GM19468 (cell line): ENCODE results near the gene HACD4.

Experiments used
- ATAC-seq: cut with Tn5 transposase; IDR thresholded peaks from one replicate; pipeline ENCODE4 v1.9.1; 2021; ENCODE audit warnings: mild to moderate bottlenecking, moderate library complexity, moderate number of reproducible peaks; ENCODE audit not compliant: unreplicated experiment; ENCODE audit errors: extremely low read depth

Gene HACD4

DNA sequence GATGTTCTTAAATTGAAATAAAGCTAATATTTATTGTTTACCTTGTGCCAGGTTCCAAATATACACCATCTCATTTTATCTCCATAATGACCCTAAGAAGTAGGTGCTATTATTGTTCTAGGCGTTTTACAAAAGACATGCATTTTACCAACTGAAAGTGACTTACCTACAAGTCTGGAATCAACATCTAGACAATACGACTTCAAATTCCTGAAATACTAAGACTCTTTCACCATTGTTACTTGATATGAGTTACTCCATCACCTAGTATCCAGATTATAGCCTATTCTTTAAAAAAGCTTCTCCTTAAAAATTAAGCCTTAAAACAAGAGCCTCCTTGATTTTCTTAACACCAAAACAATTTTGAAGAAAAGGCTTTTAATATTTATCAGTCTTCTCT is 13.3 kb downstream of the HACD4 start:
- no peak for ATAC-seq

DNA sequence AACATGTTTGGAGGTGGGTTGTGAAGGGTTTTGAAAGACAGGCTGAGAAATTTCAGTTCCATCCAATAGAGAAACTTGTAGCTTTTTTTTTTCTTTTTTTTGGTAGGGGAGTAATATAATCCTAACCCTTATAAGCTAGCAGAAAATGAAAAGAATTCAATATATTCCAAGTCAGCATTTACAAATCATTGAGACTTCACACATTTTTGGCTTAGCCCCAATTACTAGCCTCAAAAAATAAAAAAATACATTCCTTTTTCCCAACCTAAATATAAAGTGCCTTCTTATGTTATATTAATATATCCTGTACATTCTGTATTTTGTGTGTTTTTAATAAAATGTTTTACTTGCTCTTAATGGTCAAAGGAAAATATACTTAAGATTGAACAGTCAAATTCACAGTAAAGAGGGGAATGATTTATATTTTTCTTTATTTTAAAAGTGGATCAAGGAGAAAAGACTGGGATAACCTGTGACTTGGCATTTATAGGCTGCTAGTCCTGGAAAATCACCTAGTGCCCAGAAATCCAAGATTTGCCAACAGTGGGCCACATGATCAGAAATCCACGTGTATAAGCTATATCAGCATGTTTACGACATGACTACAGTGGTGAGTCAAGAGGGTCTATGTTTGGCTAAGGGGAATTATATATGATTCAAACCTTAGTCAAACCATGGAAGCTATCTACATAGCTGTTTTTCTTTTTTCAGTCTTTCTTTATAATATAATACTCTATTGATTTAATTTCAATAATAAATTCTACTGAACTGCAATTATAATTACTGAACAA is 14.5 kb downstream of the HACD4 start:
- ATAC-seq = no peak

DNA sequence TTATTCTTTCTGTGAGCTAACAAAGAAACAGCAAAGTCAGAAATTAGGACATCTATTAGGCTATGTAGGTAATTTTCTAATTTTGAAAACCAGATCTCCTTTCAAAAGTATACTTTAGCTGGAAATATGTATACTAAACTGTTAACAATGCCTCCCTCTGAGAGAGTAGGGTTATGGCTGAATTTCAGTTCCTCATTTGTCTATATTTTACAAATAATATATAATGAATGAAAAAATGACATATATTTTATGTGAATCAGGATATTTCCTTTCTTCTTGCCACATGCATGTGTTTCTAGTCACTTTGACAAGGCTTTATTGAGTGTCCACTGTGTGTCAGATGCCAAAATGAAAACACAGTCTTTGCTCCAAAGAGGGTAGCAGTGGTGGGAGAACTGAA is 15.4 kb downstream of the HACD4 start:
- no peak for ATAC-seq

DNA sequence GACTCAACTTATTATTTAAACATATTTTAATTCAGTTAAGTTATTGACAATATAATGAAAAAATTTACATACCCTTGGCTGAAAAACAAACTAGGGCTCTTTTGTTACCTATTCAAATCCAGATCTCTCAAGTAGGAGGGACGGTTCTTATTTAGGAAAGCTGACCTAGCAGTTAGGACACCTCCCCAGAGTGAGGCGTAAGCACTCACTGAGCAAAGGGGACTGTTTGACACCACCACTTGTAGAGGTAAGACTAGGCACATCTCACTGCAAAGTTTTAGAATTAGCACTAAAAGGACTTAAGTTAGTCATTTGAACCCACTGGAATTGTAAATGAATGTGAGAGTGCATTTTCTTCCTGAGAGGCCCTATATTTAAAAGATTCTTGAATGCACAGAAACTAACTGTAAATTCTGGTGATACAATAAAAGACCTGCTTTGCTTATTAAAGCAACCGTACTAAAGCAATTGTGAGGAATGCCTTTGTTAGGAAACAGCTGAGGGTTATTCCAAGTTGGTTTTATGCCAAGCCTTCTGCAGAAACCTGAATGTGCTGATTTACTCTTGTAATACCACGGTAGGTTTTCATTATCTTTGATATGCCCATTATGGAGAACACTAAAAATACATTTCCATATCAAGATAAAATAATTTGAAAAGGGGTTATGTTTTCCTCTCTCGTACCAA is 16.2 kb downstream of the HACD4 start:
- no peak for ATAC-seq

DNA sequence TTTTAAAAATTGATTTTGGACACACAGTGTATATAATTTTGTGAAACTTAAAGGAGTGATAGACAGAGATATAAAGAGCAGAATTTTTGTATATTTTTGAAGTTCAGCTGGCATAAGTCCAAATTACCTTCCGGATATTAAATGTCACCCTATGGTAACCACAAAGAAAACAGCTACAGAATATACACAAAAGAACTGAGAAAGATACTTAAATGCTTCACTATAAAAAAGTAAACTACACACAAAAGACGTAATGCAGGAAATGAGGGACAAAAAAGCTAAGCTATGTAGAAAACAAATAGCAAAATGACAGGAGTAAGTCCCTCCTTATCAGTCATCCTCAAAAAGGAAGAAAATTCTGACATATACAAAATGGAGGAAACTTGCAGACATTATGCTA is 29.4 kb downstream of the HACD4 start:
- no peak for ATAC-seq

DNA sequence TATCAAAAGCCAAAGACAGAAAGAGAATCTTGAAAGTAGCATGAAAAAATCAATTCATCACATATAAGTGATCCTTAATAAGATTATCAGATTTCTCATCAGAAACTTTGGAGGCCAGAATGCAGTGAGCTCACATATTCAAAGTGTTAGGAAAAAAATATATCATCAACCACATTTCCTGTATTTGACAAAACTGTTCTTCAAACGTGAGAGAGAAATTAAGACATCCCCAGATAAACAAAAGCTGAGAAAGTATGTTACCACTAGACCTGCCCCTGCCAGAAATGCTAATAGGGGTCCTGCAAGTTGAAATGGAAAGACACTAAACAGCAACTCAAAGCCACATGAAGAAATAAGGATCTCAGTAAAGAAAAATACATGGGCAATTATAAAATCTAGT is 29.9 kb downstream of the HACD4 start:
- ATAC-seq = no peak

DNA sequence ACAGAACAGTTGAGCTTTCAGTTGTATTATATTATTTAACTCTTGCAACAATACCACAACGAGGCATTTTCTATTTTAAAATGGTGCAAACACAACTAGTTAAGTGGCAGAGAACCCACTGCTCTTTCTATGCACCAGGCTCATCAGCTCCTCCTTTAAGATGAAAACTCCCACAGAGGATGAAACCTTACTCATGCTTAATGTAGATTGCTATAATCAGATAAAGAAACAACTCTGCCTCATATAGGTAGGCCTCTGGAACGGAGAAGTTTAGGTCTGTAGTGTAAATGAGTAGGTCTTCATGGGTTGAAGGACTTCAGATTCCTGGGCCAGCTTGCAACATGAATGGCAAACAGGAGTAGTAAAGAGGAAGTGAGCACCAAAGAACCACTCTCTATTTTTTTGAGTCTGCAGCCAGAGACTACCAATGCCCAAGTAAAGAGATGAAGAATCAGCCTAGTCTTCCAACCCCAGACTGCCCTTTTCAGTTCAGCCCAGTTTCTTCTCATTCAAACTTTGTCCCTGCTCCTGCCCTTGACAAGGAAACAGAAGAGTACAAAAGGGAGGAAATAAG is 33.9 kb downstream of the HACD4 start:
- peak; percentile 81 for ATAC-seq

DNA sequence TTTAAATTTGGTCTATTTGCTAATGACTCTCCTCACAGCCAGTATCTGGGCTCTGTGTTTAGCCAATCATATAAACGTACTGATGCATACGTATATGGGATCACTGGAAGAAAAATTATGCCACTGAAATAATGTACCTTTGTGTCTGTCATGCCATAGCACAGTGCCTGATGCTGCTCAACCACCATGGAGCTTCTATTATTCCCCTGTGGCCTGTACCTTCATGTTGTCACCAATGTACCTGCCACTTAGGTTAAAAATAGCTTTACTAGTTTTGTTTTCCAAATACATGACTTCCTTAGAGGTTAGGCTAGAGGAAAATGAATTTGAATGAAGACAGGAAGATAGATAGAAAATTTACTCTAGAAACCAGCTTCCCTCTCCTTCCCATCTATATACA is 34.6 kb downstream of the HACD4 start:
- no peak for ATAC-seq

DNA sequence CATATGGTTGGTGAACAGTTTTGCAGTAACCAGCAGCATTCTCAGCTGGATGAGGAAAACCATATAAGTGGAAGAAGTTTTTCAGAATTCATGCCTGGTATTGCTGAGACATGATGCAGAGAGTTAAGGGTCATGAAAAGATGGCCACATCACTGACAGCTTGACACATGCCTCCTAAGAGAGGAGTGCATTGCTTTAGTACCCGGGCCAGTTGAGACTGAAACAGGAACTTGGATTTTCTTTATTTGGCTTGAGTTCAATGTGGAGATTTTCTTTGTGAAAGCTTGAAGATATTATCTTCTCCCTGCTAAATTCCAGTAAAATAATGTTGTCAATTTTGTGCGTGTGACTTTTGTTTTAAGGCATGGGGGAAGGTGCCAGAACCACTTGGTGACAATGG is 35.8 kb downstream of the HACD4 start:
- ATAC-seq = no peak

DNA sequence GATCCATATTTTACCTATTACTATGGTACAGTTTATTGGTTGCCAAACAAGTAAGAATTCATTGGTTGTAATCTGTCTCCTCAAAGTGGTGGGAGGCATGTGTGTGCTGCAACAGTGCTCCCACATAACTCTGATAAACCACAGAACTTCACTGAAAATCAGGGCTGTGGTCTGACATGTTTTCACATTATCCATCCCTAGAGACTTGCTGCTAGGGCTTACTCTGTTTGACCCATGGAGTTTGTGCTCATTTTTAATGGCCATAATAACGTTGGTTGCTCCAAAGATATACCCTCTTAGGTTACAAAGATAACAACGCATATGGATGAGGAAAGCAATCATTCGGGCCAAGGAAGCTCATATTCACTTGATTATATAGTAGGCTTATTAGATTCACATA is 37.0 kb downstream of the HACD4 start:
- no peak for ATAC-seq

DNA sequence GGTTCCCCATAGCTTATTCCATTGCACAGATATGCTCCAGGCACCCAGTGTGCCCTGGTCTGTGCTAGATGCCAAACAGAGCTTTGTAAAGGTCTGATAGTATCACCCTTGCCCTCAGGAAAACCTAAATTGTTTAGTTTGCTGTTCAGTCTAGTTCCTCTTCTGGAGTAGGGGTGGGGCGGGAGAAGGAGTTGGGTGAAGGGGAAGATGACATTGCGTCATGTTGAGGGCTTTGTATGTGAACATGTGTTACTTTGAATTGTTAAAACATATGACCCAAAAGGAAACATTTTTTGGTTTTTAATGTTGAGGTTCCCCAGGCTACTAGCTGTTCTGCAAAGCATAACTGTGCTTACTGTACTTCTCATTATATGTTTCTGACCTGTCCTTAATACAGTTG is 40.6 kb downstream of the HACD4 start:
- ATAC-seq = no peak

DNA sequence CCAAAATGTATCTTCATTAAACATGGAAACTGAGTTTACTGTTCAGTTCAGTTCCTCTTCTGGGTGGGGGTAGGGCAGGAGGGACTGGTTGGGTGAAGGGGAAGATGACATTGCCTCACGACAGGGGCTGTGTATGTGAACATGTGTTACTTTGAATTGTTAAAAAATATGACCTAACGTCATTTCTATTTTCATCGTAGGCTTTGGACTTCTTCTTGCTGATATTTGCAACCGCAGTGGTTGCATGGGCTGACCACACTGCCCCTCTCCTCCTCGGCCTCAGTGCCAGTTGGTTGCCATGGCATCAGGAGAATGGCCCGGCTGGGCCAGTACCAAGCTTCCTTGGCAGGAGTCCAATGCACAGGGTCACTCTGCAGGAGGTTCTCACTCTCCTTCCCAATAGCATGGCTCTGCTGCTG is 41.5 kb downstream of the HACD4 start:
- no peak for ATAC-seq

DNA sequence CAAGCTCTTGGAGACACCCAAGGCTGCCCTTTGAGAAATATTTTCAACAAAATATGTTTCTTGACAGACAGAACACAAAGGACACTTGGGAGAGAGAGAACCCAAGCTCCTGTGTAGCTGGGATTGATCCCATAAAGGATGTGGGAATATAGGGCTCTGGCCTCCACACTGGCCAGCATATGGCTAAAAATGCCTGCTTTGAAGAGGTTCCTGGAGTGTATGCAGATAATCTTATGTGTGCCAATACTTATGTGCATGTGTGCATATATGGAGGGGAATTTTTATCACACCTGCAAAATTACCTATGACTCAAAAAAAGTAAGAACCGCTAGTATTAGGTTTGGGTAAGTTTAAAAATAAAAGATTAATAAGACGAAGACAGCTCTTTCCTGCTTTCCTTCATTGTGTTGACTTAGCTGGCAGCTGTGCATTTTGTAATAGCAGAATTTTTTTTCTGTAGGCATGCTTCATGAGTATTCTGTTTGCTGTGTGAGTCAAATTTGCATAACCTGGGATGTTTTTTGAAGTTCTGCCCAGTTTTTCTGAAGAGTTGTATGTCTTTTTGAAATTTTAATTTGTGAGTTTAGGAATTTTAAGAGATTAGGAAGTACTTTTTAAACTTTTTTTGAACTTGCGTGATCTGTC is 42.6 kb downstream of the HACD4 start:
- no peak for ATAC-seq

DNA sequence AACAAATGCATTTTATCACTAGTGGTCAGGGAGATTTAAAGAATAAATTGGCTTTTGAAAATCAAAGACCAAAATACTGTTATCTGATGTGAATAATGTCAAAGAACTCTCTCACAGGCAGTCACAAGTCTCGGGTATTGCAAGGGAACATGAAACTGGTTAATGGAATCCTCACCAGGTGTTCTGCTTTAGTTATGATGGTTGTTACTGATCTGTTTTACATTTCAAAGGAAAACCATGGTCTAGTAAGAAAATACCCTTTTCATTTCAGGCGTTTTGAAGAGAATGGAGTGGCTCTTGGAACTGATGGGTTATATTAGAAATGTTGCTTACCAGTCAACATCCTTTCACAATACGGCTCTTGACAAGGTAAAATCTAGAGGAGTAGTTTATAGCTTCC is 43.4 kb downstream of the HACD4 start:
- ATAC-seq = no peak

DNA sequence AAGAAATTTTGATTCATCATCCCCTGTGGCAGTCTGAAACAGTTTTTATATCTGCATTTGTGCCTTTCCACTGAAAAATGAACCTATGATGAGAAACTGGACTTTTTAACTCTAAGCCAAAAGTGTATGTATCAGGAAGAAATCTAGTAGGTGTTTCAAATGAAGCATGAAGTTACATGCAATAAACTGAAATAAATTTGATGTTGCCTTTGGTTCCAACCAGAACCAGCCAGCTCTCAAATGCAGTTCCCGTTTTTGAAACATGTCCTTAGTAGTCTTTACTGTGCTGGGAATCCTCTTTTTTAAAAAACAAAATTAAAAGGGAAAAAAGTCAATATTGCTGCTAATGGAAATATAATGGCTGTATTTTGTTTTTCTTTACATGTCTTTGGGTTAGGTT is 43.9 kb downstream of the HACD4 start:
- ATAC-seq = no peak

DNA sequence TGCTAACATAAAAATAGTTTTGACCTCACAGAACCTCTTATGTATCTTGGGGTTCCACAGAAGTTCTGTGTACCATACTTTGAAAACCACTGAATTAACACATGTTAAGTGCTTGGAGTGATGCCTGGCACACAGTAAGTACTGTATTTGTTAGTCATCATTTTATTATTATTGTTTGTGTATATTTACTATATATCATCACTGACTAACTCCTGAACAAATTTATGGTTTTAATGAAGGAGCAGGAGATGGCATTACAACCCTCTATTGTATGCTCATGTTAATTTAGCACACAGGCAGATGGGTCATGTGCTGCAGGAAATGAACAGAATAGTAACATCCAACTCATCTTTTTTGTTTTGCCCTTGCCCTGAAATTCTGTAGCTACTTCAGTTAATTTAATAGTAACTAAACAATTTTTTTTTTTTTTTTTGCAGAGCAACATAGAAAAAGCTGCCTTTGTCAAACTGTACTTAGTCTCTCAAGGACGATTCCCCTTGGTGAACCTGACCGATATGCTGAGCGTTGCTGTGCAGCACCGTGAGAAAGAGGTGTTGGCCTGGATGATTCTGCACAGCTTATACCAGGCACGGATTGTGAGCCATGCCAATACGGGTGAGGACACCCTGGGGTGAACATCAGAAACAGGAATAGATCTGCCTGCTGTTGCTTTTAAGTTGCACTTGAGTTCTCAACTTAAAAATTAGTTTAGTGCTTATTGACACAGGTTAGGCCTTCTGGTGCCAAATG is 45.4 kb downstream of the HACD4 start:
- no peak for ATAC-seq

DNA sequence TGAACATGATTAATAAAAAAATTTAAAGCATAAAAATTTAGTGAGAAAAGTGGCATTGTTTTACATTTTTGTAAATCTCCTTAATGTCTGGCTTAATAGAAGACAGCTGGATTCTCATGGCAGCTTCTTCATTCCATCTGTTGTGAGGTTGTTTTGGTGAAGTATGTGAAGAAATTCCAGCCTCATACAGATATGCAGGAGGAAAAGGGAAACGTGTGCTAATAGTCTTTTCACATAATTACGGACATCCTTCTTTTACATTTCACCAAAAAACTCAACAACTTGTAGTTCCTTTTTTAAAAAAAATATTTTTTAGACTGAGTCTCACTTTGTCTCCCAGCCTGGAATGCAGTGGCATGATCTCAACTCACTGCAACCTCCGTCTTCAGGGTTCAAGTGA is 46.9 kb downstream of the HACD4 start:
- no peak for ATAC-seq

DNA sequence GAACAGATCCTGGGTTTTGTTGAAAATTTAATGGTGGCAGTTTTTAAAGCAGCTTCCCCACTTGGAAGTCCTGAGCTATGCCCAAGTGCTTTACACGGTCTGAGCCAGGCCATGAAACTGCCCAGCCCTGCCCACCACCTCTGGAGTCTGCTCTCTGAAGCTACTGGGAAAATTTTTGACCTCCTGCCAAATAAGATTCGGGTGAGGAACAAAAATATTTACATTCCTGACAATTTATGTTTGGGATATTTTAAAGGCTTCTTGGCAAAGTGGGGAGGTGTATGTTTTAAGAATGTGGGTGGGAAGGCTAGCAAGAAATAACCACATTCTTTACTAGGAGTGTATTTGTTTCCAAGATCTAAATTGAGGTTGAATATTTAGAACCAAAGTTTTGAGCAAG is 50.0 kb downstream of the HACD4 start:
- ATAC-seq = no peak

DNA sequence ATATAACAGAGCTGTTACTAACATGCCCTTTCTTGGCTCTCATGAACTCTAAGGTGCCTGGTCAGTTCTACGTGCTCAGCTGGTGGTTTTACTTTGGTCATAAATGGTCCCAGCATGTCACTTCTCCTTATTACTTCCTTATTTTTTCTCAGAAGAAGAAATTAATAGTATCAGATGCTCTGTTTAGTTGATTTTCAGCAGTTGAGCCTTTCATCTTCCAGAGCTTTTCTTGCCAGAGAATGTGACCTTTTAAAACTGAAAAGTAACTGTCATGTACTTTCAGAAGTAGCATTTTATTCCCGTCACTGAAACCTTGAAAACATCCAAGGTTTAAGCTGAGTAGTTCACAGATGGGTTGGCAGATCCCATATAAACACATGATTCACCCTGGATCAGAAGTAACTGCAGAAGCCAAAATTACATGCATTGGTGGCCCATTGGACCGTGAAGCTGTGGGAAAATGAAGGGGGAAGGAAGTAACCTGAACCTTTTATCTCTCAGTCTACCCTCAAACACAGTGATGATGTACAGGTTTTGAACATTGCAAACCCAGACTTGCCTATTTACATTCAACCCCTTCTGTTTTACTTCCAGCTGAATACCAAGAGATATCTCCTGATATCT is 50.5 kb downstream of the HACD4 start:
- peak; percentile 25 for ATAC-seq

DNA sequence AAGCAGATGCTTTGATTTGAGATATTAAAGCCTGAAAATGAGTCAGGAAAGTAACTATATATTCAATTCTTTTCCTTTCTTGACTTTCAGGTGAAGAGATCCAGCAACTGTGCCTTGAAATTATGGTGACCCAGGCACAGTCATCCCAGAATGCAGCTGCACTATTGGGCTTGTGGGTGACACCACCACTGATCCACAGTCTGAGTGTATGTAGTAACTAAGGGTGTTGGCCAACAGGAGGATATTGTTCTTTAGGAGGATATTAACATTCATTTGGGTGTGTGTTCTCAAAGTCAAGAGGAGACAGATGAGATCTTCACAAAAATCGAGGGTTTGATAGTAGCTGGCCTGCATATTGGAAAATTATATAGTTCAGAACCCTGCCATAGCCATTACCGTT is 53.2 kb downstream of the HACD4 start:
- ATAC-seq = no peak
